HG03039 (cell line): ENCODE data around the gene AR.

Experiments used
- ATAC-seq: cut with Tn5 transposase; IDR thresholded peaks from one replicate; pipeline ENCODE4 v1.9.1; 2021; ENCODE audit warnings: mild to moderate bottlenecking, moderate library complexity; ENCODE audit not compliant: unreplicated experiment

AR gene

GRCh38 chrX:67543818-67544217, at the start of gene AR:
TSS of gene AR (plus strand) at chrX:67544021. CDS start at chrX:67545147, 1,126 bp downstream.
- no peak for ATAC-seq

GRCh38 chrX:67500617-67501016, 43.2 kb upstream of the AR start:
- ATAC-seq = no peak

- no peak for ATAC-seq
Measured at GRCh38 chrX:67503004-67503403, 40.8 kb upstream of the AR start.

- ATAC-seq = no peak
Measured at GRCh38 chrX:67503453-67503852, 40.4 kb upstream of the AR start.

- ATAC-seq = no peak
Measured at GRCh38 chrX:67520671-67521070, 23.1 kb upstream of the AR start.

GRCh38 chrX:67523002-67523681, 20.7 kb upstream of the AR start:
- no peak for ATAC-seq

- no peak for ATAC-seq
Measured at GRCh38 chrX:67523932-67524331, 19.9 kb upstream of the AR start.

GRCh38 chrX:67524428-67524827, 19.4 kb upstream of the AR start:
- ATAC-seq = no peak

GRCh38 chrX:67524950-67525691, 18.7 kb upstream of the AR start:
- ATAC-seq = no peak

GRCh38 chrX:67536564-67536963, 7.3 kb upstream of the AR start:
- ATAC-seq = no peak

- ATAC-seq = no peak
Measured at GRCh38 chrX:67538383-67538782, 5.4 kb upstream of the AR start.

GRCh38 chrX:67544281-67545035, 637 bp downstream of the AR start:
- no peak for ATAC-seq

- no peak for ATAC-seq
Measured at GRCh38 chrX:67545036-67545821, 1.4 kb downstream of the AR start.

GRCh38 chrX:67545893-67546495, 2.2 kb downstream of the AR start:
- no peak for ATAC-seq

- no peak for ATAC-seq
Measured at GRCh38 chrX:67546496-67547423, 2.9 kb downstream of the AR start.

- ATAC-seq = no peak
Measured at GRCh38 chrX:67555578-67556203, 11.9 kb downstream of the AR start.

GRCh38 chrX:67558267-67558666, 14.4 kb downstream of the AR start:
- ATAC-seq = no peak

GRCh38 chrX:67563469-67564448, 19.9 kb downstream of the AR start:
- no peak for ATAC-seq
